IPS-20b (cell line): Measurements from ENCODE around the gene MAPK14.

Experiments used
- H3K27ac ChIP-seq: one replicate; pipeline ENCODE4 v1.5.1; 2013; ENCODE audit warnings: low read length
- H3K27me3 ChIP-seq: 2 replicates; pipeline ENCODE4 v1.6.1; 2013; ENCODE audit warnings: mild to moderate bottlenecking, low read length, inconsistent platforms; ENCODE audit not compliant: insufficient read depth
- H3K36me3 ChIP-seq: 2 replicates; pipeline ENCODE4 v1.6.1; 2013; ENCODE audit warnings: low read depth, mild to moderate bottlenecking, inconsistent platforms, low read length, moderate library complexity; ENCODE audit not compliant: insufficient read depth
- H3K4me1 ChIP-seq: 2 replicates; pipeline ENCODE4 v1.6.1; 2013; ENCODE audit warnings: mild to moderate bottlenecking, control low read depth, inconsistent platforms, low read length, moderate library complexity; ENCODE audit not compliant: insufficient read depth
- H3K4me3 ChIP-seq: 2 replicates; pipeline ENCODE4 v1.5.1; 2013; ENCODE audit warnings: mild to moderate bottlenecking, low read length, inconsistent platforms
- H3K9ac ChIP-seq: 2 replicates; pipeline ENCODE4 v1.6.1; 2013; ENCODE audit warnings: low read depth, mild to moderate bottlenecking, inconsistent platforms, low read length, moderate library complexity
- H3K9me3 ChIP-seq: 2 replicates; pipeline ENCODE4 v1.6.1; 2013; ENCODE audit warnings: mild to moderate bottlenecking, low read depth, low read length, inconsistent platforms; ENCODE audit not compliant: insufficient read depth

MAPK14 gene

GRCh38 chr6:36147294-36147693 is 119.7 kb downstream of the MAPK14 start:
- Histone ChIP-seq H3K4me1 (no peaks in the 10 kb centered on the region), H3K4me3 (no peak overlapping the region), H3K9me3 (no peaks in the 10 kb centered on the region), H3K27me3 (no peaks in the 10 kb centered on the region), H3K27ac (no peak overlapping the region), H3K9ac (no peak overlapping the region), H3K36me3 (no peaks in the 10 kb centered on the region)

DNA sequence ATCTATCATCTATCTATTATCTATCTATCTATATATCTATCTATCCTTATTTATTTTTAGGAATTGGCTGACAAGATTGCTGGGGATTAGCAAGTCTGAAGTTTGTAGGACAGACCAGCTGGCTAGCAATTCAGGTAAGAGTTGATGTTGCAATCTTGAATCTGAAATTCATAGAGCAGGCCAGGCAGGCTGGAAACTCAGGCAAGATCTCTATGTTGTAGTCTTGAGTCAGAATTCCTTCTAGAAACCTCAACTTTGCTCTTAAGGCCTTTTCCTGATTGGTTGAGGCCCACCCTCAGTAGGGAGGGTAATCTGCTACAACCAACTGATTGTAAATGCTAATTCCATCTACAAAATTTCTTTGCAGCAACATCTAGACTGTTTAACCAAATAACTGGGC is 121.9 kb downstream of the MAPK14 start:
- no peak overlapping the region for H3K9ac ChIP-seq
- H3K27ac ChIP-seq = no peak overlapping the region
- no peaks in the 10 kb centered on the region for H3K9me3 ChIP-seq
- H3K27me3 ChIP-seq = no peaks in the 10 kb centered on the region
- H3K4me1 ChIP-seq = no peaks in the 10 kb centered on the region
- no peak overlapping the region for H3K4me3 ChIP-seq
- no peaks in the 10 kb centered on the region for H3K36me3 ChIP-seq

DNA sequence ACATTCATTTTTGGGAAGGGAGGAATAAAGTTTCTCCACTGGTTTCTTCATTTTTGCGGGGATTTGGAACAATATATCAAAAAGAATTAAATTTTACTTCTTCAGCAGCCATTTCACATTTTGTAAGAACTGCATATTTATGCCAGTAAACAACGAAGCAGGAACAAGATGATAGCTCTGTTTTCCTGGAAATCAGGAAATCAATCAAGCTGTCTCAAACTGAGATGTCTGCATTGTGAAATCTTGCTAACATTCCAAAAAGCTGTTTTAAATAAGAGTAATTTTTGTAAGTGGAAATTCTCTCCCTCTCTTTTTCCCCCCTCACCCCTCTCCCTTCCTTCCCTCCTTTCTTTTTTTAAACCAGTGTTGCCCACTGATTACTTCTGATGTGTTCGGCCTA is 122.7 kb downstream of the MAPK14 start:
- H3K27me3 ChIP-seq = no peaks in the 10 kb centered on the region
- no peaks in the 10 kb centered on the region for H3K4me1 ChIP-seq
- H3K4me3 ChIP-seq = no peak overlapping the region
- H3K27ac ChIP-seq = no peak overlapping the region
- H3K9me3 ChIP-seq = no peaks in the 10 kb centered on the region
- H3K36me3 ChIP-seq = no peaks in the 10 kb centered on the region
- H3K9ac ChIP-seq = no peak overlapping the region

DNA sequence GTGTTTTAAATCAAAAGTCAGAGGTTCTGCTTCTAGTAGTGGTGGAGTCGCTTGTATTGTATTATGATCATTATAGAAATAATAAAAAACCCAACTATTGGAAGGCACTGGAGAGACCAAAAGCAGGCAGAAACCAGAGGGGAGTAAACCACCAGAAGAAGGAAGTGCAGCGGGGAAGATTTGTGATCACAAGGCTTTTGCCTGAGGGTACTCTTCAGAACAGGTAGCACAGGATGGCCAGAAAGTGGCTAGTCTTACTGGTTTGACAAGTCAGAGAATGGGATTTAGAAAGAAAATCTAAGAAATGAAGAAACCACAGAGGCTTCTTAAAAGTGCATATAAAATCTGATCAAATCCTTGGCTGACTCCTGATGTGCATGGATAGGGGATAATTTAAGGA is 126.7 kb downstream of the MAPK14 start:
- H3K27ac ChIP-seq = no peak overlapping the region
- no peak overlapping the region for H3K9ac ChIP-seq
- no peak overlapping the region for H3K4me3 ChIP-seq
- H3K9me3 ChIP-seq = no peaks in the 10 kb centered on the region
- no peaks in the 10 kb centered on the region for H3K4me1 ChIP-seq
- H3K36me3 ChIP-seq = no peaks in the 10 kb centered on the region
- H3K27me3 ChIP-seq = no peaks in the 10 kb centered on the region

GRCh38 chr6:36155662-36156061 is 128.1 kb downstream of the MAPK14 start:
- Histone ChIP-seq H3K36me3 (no peaks in the 10 kb centered on the region), H3K27me3 (no peaks in the 10 kb centered on the region), H3K4me3 (no peak overlapping the region), H3K4me1 (no peaks in the 10 kb centered on the region), H3K27ac (no peak overlapping the region), H3K9ac (no peak overlapping the region), H3K9me3 (peaks cover 3% of the 10 kb centered on the region; the same call in 1 of the 2 replicates)

DNA sequence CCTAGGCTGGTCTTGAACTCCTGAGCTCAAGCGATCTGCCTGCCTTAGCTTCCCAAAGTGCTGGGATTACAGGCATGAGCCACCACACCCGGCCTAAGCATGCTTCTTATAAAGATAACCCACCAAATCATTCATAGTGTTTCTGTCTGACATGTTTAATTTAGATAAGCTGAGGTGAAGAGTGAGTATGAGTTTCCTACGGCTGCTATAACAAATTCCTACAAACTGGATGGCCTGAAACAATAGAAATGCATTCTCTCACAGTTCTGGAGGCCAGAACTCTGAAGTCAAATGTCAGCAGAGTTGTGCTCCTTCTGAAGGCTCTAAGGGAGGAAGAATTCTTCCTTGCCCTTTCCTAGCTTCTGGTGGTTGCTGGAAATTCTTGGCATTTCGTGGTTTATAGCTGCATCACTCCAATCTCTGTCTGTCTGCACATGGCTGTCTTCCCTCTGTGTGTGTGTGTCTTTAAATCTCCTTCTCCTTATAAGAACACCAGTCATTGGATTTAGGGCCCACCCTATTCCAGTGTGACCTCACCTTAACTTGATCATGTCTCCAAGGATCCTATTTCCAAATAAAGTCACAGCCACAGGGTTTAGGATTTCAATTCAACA is 132.6 kb downstream of the MAPK14 start:
- H3K9ac ChIP-seq = no peak overlapping the region
- H3K36me3 ChIP-seq = no peaks in the 10 kb centered on the region
- H3K27me3 ChIP-seq = no peaks in the 10 kb centered on the region
- H3K9me3 ChIP-seq = peaks cover 3% of the 10 kb centered on the region; the same call in 1 of the 2 replicates
- no peak overlapping the region for H3K4me3 ChIP-seq
- no peaks in the 10 kb centered on the region for H3K4me1 ChIP-seq
- H3K27ac ChIP-seq = no peak overlapping the region
